ENCODE measurements around the gene SFT2D3.

The SFT2D3 gene

GRCh38 chr2:127672341-127673224, 28.7 kb upstream of the SFT2D3 start:
- H3K9me3 ChIP-seq (ENCODE audit: control insufficient read depth, insufficient read depth, low read length) = no peaks in the 10 kb centered on the region; the same call in 1 of the 2 replicates
- no peaks in the 10 kb centered on the region for H3K4me1 ChIP-seq (ENCODE audit: insufficient read depth, low read length)
- no peak overlapping the region for H3K9ac ChIP-seq (ENCODE audit: low read depth, low read length)
- no peaks in the 10 kb centered on the region for H3K36me3 ChIP-seq (ENCODE audit: insufficient read depth, low read length)

DNA sequence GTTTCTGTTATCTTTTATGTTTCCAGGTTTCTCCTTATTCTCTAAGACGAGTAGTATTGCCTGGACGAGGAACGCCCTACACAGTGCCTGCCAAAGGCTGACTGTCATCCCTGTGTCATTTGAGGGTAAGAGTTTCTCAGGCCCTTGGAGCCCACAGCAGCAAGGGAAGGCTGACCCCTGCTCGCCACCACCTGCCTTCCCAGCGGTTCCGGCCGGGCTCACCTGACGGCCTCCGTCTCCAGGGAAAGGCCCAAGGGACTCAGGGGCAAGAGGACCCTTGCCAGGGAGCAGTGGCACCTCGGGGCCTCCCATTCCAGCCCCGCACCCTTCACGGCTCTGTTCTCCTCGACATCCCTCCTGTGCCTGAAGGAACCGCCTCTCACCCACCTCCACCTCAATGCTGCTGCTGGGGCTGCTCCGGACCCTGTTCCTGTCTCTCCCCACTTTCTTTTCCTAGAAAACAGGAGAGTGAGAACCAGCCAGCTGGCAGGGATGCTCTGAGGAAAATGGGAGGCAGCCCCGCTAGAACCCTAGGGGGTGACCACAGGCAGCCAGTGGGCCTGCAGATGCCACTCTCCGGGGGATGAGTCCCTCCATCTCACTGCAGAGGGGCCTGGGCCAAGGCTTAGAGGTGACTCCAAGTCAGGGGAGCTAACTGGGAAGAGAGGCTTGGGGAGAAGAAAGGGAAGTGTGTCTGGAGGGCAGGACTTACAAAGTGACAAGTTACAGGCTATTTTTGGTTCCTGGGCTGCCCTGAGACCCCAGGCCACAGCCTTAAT, 27.8 kb upstream of the SFT2D3 start:
- no peaks in the 10 kb centered on the region for H3K36me3 ChIP-seq (ENCODE audit: insufficient read depth, low read length)
- no peaks in the 10 kb centered on the region; the same call in 1 of the 2 replicates for H3K9me3 ChIP-seq (ENCODE audit: control insufficient read depth, insufficient read depth, low read length)
- no peaks in the 10 kb centered on the region for H3K4me1 ChIP-seq (ENCODE audit: insufficient read depth, low read length)
- H3K9ac ChIP-seq (ENCODE audit: low read depth, low read length) = no peak overlapping the region

DNA sequence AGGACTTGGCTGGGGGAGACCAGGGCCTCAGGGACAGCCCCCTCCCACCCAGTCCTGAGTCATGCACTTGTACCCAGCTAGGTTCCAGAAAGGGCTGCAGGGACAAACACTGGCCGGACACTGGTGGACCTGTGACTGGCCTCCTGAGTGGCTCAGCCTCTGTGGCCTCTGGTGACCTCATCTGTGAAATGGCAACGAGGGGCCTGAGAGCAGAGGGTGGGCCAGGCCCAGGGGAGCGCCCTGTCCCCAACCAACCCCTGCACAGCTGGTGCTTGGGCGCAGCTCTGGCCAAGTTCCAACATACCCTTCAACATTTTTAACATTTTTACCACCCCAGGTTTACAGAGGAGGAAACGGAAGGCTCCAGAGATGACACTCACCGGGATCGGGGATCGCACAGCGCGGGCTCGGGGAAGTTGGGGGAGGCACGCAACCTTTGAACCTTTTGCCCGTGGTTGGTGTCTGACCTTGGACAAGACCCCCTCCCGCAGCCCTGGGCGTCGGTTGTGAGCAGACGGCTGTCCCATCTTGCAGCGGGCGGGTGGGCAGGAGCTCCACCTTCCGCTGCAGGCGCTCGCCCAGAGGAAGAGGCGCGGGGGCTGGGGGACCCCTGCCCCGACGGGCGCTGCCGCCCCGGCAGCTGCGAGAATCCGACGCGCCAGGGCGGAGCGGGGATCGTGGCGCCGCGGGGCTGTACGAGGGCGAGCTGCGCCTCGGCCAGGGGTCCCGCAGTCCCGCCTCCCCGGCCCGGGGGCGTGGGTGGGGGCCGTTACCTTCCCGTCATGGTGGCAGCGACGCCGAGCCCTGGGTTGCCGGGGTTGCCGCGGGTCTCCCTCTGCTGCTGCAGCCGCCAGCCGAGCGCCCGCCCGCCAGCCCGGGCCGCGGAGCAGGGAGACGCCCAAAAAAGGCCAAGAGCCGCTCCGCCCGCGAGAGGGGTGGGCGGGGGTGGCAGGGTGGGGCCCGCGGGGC, 26.8 kb upstream of the SFT2D3 start:
- peak overlapping the region; percentile 48 for H3K9ac ChIP-seq (ENCODE audit: low read depth, low read length)
- no peaks in the 10 kb centered on the region for H3K36me3 ChIP-seq (ENCODE audit: insufficient read depth, low read length)
- H3K4me1 ChIP-seq (ENCODE audit: insufficient read depth, low read length) = no peaks in the 10 kb centered on the region
- H3K9me3 ChIP-seq (ENCODE audit: control insufficient read depth, insufficient read depth, low read length) = no peaks in the 10 kb centered on the region; the same call in 1 of the 2 replicates

GRCh38 chr2:127675331-127676261, 25.7 kb upstream of the SFT2D3 start, which contains the start of gene LIMS2:
TSS of gene LIMS2 (minus strand) at chr2:127675530. CDS start at chr2:127675024, 506 bp downstream.
- H3K36me3 ChIP-seq (ENCODE audit: insufficient read depth, low read length) = no peaks in the 10 kb centered on the region
- no peaks in the 10 kb centered on the region; the same call in 1 of the 2 replicates for H3K9me3 ChIP-seq (ENCODE audit: control insufficient read depth, insufficient read depth, low read length)
- H3K9ac ChIP-seq (ENCODE audit: low read depth, low read length) = peak within 1 kb of the TSS; percentile 67
- no peaks in the 10 kb centered on the region for H3K4me1 ChIP-seq (ENCODE audit: insufficient read depth, low read length)

GRCh38 chr2:127676906-127677305, 24.4 kb upstream of the SFT2D3 start:
- H3K9ac ChIP-seq (ENCODE audit: low read depth, low read length) = no peak overlapping the region

DNA sequence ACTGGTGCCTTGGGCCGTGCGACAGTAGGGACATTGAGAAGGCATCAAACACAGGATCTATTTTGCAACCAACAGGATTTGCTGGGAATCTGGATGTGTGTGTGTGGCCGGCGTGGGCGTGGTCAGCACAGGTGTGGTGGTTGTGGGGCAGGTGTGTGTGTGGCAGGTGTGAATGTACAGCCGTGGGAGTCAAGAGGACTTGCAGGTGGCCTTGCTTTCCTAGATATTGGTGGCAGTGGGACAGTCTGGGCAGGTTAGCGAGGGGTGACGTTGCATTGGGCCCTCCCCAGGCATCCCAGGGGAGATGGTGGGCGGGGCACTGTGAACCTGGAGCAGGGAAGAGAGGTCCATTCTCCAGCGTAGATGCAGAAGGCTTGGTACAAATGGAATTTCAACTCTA, 22.8 kb upstream of the SFT2D3 start:
- Histone ChIP-seq H3K36me3 (ENCODE audit: insufficient read depth, low read length) (no peaks in the 10 kb centered on the region), H3K9me3 (ENCODE audit: control insufficient read depth, insufficient read depth, low read length) (no peaks in the 10 kb centered on the region; the same call in 1 of the 2 replicates), H3K4me1 (ENCODE audit: insufficient read depth, low read length) (no peaks in the 10 kb centered on the region), H3K9ac (ENCODE audit: low read depth, low read length) (no peak overlapping the region)

More at GRCh38 chr2:127676906-127677305, 24.4 kb upstream of the SFT2D3 start:
- Histone ChIP-seq H3K4me1 (ENCODE audit: insufficient read depth, low read length) (no peaks in the 10 kb centered on the region), H3K36me3 (ENCODE audit: insufficient read depth, low read length) (no peaks in the 10 kb centered on the region), H3K9me3 (ENCODE audit: control insufficient read depth, insufficient read depth, low read length) (no peaks in the 10 kb centered on the region; the same call in 1 of the 2 replicates)

DNA sequence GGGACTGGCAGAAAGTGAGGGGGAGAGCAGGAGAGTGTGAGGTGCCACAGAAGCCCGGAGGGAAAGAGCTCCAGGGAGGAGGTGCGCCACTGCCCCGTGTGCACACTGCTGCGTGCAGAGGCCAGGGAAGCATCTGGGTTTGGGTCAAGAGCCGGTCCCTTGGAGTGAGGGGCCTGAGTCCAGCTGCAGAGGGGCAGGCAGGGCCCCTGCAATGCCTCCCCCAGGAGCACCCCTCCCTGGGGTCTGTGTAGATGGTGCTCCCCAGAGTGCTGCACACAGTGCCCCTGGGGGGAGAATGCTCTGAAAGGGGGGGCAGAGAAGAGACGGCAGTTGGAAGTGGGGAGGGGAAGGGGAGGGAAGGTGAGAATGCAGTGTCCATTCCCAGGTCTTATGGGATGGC, 22.3 kb upstream of the SFT2D3 start:
- no peak overlapping the region for H3K9ac ChIP-seq (ENCODE audit: low read depth, low read length)
- 0 out of 2 replicates have a peak, but pooled peaks cover 3% of the 10 kb centered on the region for H3K4me1 ChIP-seq (ENCODE audit: insufficient read depth, low read length)
- no peaks in the 10 kb centered on the region; the same call in 1 of the 2 replicates for H3K9me3 ChIP-seq (ENCODE audit: control insufficient read depth, insufficient read depth, low read length)
- H3K36me3 ChIP-seq (ENCODE audit: insufficient read depth, low read length) = no peaks in the 10 kb centered on the region

- Histone ChIP-seq H3K4me1 (ENCODE audit: insufficient read depth, low read length) (0 out of 2 replicates have a peak, but pooled peaks cover 4% of the 10 kb centered on the region), H3K36me3 (ENCODE audit: insufficient read depth, low read length) (no peaks in the 10 kb centered on the region), H3K9ac (ENCODE audit: low read depth, low read length) (no peak overlapping the region), H3K9me3 (ENCODE audit: control insufficient read depth, insufficient read depth, low read length) (no peaks in the 10 kb centered on the region; the same call in 1 of the 2 replicates)
These were observed 21.5 kb upstream of the SFT2D3 start for GRCh38 chr2:127679680-127680361.

- Histone ChIP-seq H3K4me1 (ENCODE audit: insufficient read depth, low read length) (0 out of 2 replicates have a peak, but pooled peaks cover 4% of the 10 kb centered on the region), H3K9ac (ENCODE audit: low read depth, low read length) (no peak overlapping the region), H3K36me3 (ENCODE audit: insufficient read depth, low read length) (no peaks in the 10 kb centered on the region), H3K9me3 (ENCODE audit: control insufficient read depth, insufficient read depth, low read length) (no peaks in the 10 kb centered on the region; the same call in 1 of the 2 replicates)
These were observed 20.5 kb upstream of the SFT2D3 start for GRCh38 chr2:127680706-127681287.

DNA sequence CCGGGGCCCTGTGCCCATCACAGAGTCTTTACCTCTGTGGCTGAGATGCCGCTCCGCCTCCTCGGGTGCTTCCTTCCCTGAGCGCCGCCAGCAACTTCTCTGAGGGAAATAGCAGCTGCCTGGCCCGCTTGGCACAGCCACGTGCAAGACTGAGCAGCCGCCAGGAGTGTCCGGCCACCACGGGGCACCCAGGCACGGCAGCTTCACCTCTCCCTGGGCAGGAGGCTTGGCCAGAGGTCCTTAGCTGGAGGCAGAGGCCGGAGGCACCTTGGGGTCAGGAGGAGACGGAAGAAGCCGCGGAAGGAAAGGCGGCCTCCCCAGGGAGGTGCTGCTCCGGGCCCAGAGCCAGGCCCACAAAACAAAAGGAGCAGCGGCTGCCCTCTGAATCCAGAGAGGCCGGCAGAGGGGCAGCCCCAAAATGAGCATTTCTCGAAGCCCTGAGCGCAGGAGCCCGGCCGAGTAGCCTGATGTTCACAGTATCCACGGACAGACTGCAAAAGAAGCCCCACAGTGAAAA, 20.0 kb upstream of the SFT2D3 start:
- Histone ChIP-seq H3K9me3 (ENCODE audit: control insufficient read depth, insufficient read depth, low read length) (no peaks in the 10 kb centered on the region; the same call in 1 of the 2 replicates), H3K36me3 (ENCODE audit: insufficient read depth, low read length) (no peaks in the 10 kb centered on the region), H3K4me1 (ENCODE audit: insufficient read depth, low read length) (0 out of 2 replicates have a peak, but pooled peaks cover 4% of the 10 kb centered on the region), H3K9ac (ENCODE audit: low read depth, low read length) (no peak overlapping the region)

- Histone ChIP-seq H3K4me1 (ENCODE audit: insufficient read depth, low read length) (0 out of 2 replicates have a peak, but pooled peaks cover 4% of the 10 kb centered on the region), H3K9ac (ENCODE audit: low read depth, low read length) (no peak overlapping the region), H3K36me3 (ENCODE audit: insufficient read depth, low read length) (no peaks in the 10 kb centered on the region), H3K9me3 (ENCODE audit: control insufficient read depth, insufficient read depth, low read length) (no peaks in the 10 kb centered on the region)
These were observed 19.1 kb upstream of the SFT2D3 start for GRCh38 chr2:127681976-127682857.
